IMR-90 (cell line): Measurements from ENCODE around the gene OR2A12. TPM values are rescaled to one million over a fixed set of nuclear protein-coding genes. Genes with fewer than 3 reads are reported as not detected.

Experiments used
- ATAC-seq: fragments of 200-7000 bp; cut with Tn5 transposase; 2 replicates; pipeline ENCODE4 v1.9.1; 2020; ENCODE audit warnings: low read depth, mild to moderate bottlenecking, moderate library complexity
- BruUV-seq: library from RNA; stranded (reverse); fragments of 400-500 nt; replicated peaks from 2 replicates; lab custom pipeline; 2021; lab: Mats Ljungman, UMichigan
- CTCF ChIA-PET: fragments of 300-600 bp; formaldehyde crosslinking; extraction: SDS; loops from one replicate; lab custom pipeline; 2021; ENCODE audit warnings: antibody characterized with exemption; lab: Yijun Ruan, JAX
- POLR2A ChIA-PET: fragments of 300-600 bp; sonication (Branson Sonifier 250); formaldehyde crosslinking; loops from one replicate; lab custom pipeline; 2022; ENCODE audit warnings: antibody characterized with exemption; ENCODE audit not compliant: unreplicated experiment; lab: Charles Lee
- DNase-seq: peaks from one replicate; pipeline ENCODE4 v3.0.0; 2013
- H2AFZ ChIP-seq: replicated peaks from 2 replicates; pipeline ENCODE3; 2013; ENCODE audit warnings: low read length, mild to moderate bottlenecking; ENCODE audit not compliant: poor library complexity
- H2AK5ac ChIP-seq: 2 replicates; pipeline ENCODE4 v1.6.1; 2013; ENCODE audit warnings: low read depth, low read length, inconsistent platforms
- H2AK9ac ChIP-seq: replicated peaks from 2 replicates; pipeline ENCODE3; 2013; ENCODE audit warnings: mild to moderate bottlenecking, low read depth, low read length, moderate library complexity; ENCODE audit not compliant: poor library complexity
- H2BK120ac ChIP-seq: 2 replicates; pipeline ENCODE4 v1.6.1; 2013; ENCODE audit warnings: low read depth, low read length, inconsistent platforms
- H2BK15ac ChIP-seq: 3 replicates; pipeline ENCODE4 v1.6.1; 2013; ENCODE audit warnings: low read depth, low read length, inconsistent platforms
- H2BK20ac ChIP-seq: 2 replicates; pipeline ENCODE4 v1.6.1; 2013; ENCODE audit warnings: low read depth, mild to moderate bottlenecking, inconsistent platforms, low read length, moderate library complexity
- H2BK5ac ChIP-seq: 2 replicates; pipeline ENCODE4 v1.6.1; 2013; ENCODE audit warnings: mild to moderate bottlenecking, low read depth, low read length, inconsistent platforms; ENCODE audit not compliant: poor library complexity, severe bottlenecking
- H3K14ac ChIP-seq: replicated peaks from 2 replicates; pipeline ENCODE4 v1.6.1; 2013; ENCODE audit warnings: low read depth, low read length, inconsistent platforms
- H3K18ac ChIP-seq: 2 replicates; pipeline ENCODE4 v1.6.1; 2013; ENCODE audit warnings: low read depth, low read length, control low read depth
- H3K23ac ChIP-seq: 2 replicates; pipeline ENCODE4 v1.6.1; 2013; ENCODE audit warnings: low read depth, low read length, inconsistent platforms
- H3K27ac ChIP-seq: 2 replicates; pipeline ENCODE4 v1.5.1; 2013; ENCODE audit warnings: mild to moderate bottlenecking, control low read depth, low read length; ENCODE audit not compliant: insufficient read depth
- H3K27me3 ChIP-seq: 2 replicates; pipeline ENCODE4 v1.6.1; 2013; ENCODE audit warnings: low read length; ENCODE audit not compliant: control insufficient read depth, insufficient read depth
- H3K36me3 ChIP-seq: 2 replicates; pipeline ENCODE4 v1.6.1; 2013; ENCODE audit warnings: low read length, mixed read lengths; ENCODE audit not compliant: control insufficient read depth, insufficient read depth
- H3K4ac ChIP-seq: 2 replicates; pipeline ENCODE4 v1.6.1; 2013; ENCODE audit warnings: low read depth, low read length, inconsistent platforms
- H3K4me1 ChIP-seq: 2 replicates; pipeline ENCODE4 v1.6.1; 2013; ENCODE audit warnings: low read length, mixed read lengths; ENCODE audit not compliant: control insufficient read depth, insufficient read depth
- H3K4me2 ChIP-seq: 2 replicates; pipeline ENCODE4 v1.6.1; 2013; ENCODE audit warnings: low read depth, mild to moderate bottlenecking, control low read depth, low read length, moderate library complexity
- H3K4me3 ChIP-seq: 2 replicates; pipeline ENCODE4 v1.5.1; 2013; ENCODE audit warnings: low read depth, mild to moderate bottlenecking, control low read depth, low read length, moderate library complexity; ENCODE audit not compliant: insufficient read depth
- H3K56ac ChIP-seq: 2 replicates; pipeline ENCODE4 v1.6.1; 2013; ENCODE audit warnings: low read length, inconsistent platforms; ENCODE audit not compliant: insufficient read depth; ENCODE audit errors: extremely low read depth
- H3K79me1 ChIP-seq, 2 experiments: 2 replicates each; pipeline ENCODE4 v1.6.1; 2013; ENCODE audit warnings: low read length in 2 of 2, inconsistent platforms in 1 of 2, low read depth in 1 of 2
- H3K9ac ChIP-seq: 2 replicates; pipeline ENCODE4 v1.6.1; 2013; ENCODE audit warnings: low read depth, low read length, control low read depth
- H3K9me1 ChIP-seq: 2 replicates; pipeline ENCODE4 v1.6.1; 2013; ENCODE audit warnings: low read length, inconsistent platforms; ENCODE audit not compliant: insufficient read depth
- H3K9me3 ChIP-seq: 2 replicates; pipeline ENCODE4 v1.6.1; 2013; ENCODE audit warnings: low read length; ENCODE audit not compliant: control insufficient read depth, insufficient read depth
- H4K20me1 ChIP-seq: 2 replicates; pipeline ENCODE4 v1.6.1; 2013; ENCODE audit warnings: low read length, inconsistent platforms; ENCODE audit not compliant: insufficient read depth
- H4K5ac ChIP-seq: 2 replicates; pipeline ENCODE4 v1.6.1; 2013; ENCODE audit warnings: mild to moderate bottlenecking, low read depth, low read length, control low read depth
- H4K8ac ChIP-seq, 2 experiments: 2 replicates each; pipeline ENCODE4 v1.6.1; 2013; ENCODE audit warnings: low read depth in 2 of 2, low read length in 2 of 2, control low read depth in 1 of 2, inconsistent platforms in 1 of 2
- H4K91ac ChIP-seq: 2 replicates; pipeline ENCODE4 v1.6.1; 2013; ENCODE audit warnings: low read depth, low read length, inconsistent platforms; ENCODE audit not compliant: insufficient read depth
- RFX5 ChIP-seq: IDR thresholded peaks from 2 replicates; pipeline ENCODE4 v1.8.0; 2012; ENCODE audit warnings: low read depth, mild to moderate bottlenecking, low read length, moderate library complexity
- SMC3 ChIP-seq: fragments of 150-350 bp; IDR thresholded peaks from 2 replicates; pipeline ENCODE4 v1.6.1; 2016; ENCODE audit warnings: low read depth, mild to moderate bottlenecking, antibody characterized with exemption, low read length, moderate library complexity
- WGBS, 2 experiments: methylation state at CpG; one replicate each; pipeline versions ENCODE4 v1.1.5 to v1.1.7; 2013; ENCODE audit warnings: missing lambda C conversion rate in 2 of 2; ENCODE audit not compliant: insufficient read length in 1 of 2; ENCODE audit errors: extremely low coverage in 2 of 2; 5-methylcytosine and 5-hydroxymethylcytosine counted together
- dilution Hi-C: fragments of 300-500 bp; cut with HindIII; formaldehyde crosslinking; loops from one replicate; pipeline ENCODE4 v1.14.3; 2018; ENCODE audit warnings: low sequenced_read_pairs; ENCODE audit not compliant: unreplicated experiment
- in situ Hi-C: fragments of 300-500 bp; cut with MboI; formaldehyde crosslinking; loops from 3 replicates; pipeline ENCODE4 v1.14.3; 2019; ENCODE audit warnings: low sequenced_read_pairs, inconsistent platforms, mixed read lengths
- intact Hi-C: fragments of 100-400 bp; cut with micrococcal nuclease; formaldehyde crosslinking; loops from 2 replicates; pipeline ENCODE4 v1.10.0; 2022
- polyA plus RNA-seq, 3 experiments: library from polyadenylated mRNA; depleted of rRNA; stranded (reverse); fragments of >200 nt; gene quantifications; 2 replicates each; pipeline ENCODE4 v1.2.3, GENCODE V29; 2012; ENCODE audit warnings: low replicate concordance in 1 of 3
- total RNA-seq: library from RNA; depleted of rRNA; stranded (reverse); fragments of >200 nt; gene quantifications from 2 replicates; pipeline ENCODE4 v1.2.3, GENCODE V29; 2012

OR2A12 gene
- total and polyA plus RNA-seq, 2 of the 4 experiments (the other 2 are of a cell fraction) = not detected

- H3K27ac ChIP-seq = no peak overlapping the region
- no peak overlapping the region for H2BK5ac ChIP-seq
- no peak overlapping the region for H4K91ac ChIP-seq
- no peak overlapping the region for H3K56ac ChIP-seq
- no peaks in the 10 kb centered on the region for H4K20me1 ChIP-seq
- dilution Hi-C loops (no loop called here), intact Hi-C loops (no loop called here), in situ Hi-C loops (no loop called here)
- no peaks in the 10 kb centered on the region for H3K27me3 ChIP-seq
- no peak overlapping the region for H4K8ac ChIP-seq
- no peak overlapping the region for H2BK20ac ChIP-seq
- DNase-seq (no peak), ATAC-seq (no peak)
- no TSS peak for BruUV-seq
- H2AK5ac ChIP-seq = no peak overlapping the region
- CTCF ChIA-PET = interaction anchor here (3.7 kb wide), 1 partner anchor 14 kb away, joined by 12 read pairs; no protein-coding TSS in a partner anchor
- no CpG with 5 or more reads among the region's 1 CpG for WGBS, 2 experiments
- POLR2A ChIA-PET = no interaction called here
- no peak overlapping the region for H2BK120ac ChIP-seq
- no peak overlapping the region for H3K4ac ChIP-seq
- no peaks in the 10 kb centered on the region for H3K9me1 ChIP-seq
- TF ChIP-seq SMC3 (no peak), RFX5 (no peak)
- H3K9ac ChIP-seq = no peak overlapping the region
- no peaks in the 10 kb centered on the region for H3K9me3 ChIP-seq
- no peak overlapping the region for H2AK9ac ChIP-seq
- no peak overlapping the region for H2BK15ac ChIP-seq
- no peaks in the 10 kb centered on the region for H3K4me1 ChIP-seq
- H3K23ac ChIP-seq = no peak overlapping the region
- no peaks in the 10 kb centered on the region for H3K79me1 ChIP-seq
- H3K36me3 ChIP-seq = no peaks in the 10 kb centered on the region
- no peak overlapping the region for H2AFZ ChIP-seq
- H3K18ac ChIP-seq = no peak overlapping the region
- no peak overlapping the region for H3K14ac ChIP-seq
- no peak overlapping the region for H3K4me2 ChIP-seq
- no peak overlapping the region for H4K5ac ChIP-seq
- no peak overlapping the region for H3K4me3 ChIP-seq
These were observed 27.6 kb downstream of the OR2A12 start for GRCh38 chr7:144113651-144114050.
